Spleen (tissue), 11 donors: ENCODE measurements around the gene CDK14. TPM values are rescaled to one million over a fixed set of nuclear protein-coding genes. Genes with fewer than 3 reads are reported as not detected.

ENCODE experiments used
- DNase-seq: peaks from one replicate; pipeline ENCODE4 v3.0.0-alpha.2; 2020
- H3K27ac ChIP-seq, 8 donors: fragments of 200-600 bp; sonication (generic) in 7 of 8; 1 replicate in 4 of 8; 2 replicates in 4 of 8; pipeline versions ENCODE4 v1.5.0 to v1.8.0; 2016 to 2021; ENCODE audit warnings: inconsistent platforms in 4 of 8, mild to moderate bottlenecking in 4 of 8, moderate library complexity in 1 of 8
- H3K27me3 ChIP-seq, 7 donors: fragments of 200-600 bp; sonication (generic) in 6 of 7; replicated peaks in 1 of 7; 1 replicate in 4 of 7; 2 replicates in 3 of 7; pipeline versions ENCODE4 v1.5.0 to v1.8.0; 2016 to 2021; ENCODE audit warnings: inconsistent platforms in 3 of 7, mild to moderate bottlenecking in 1 of 7
- H3K36me3 ChIP-seq, 6 donors: fragments of 200-600 bp; sonication (generic) in 5 of 6; 1 replicate in 4 of 6; 2 replicates in 2 of 6; pipeline versions ENCODE4 v1.5.0 to v1.8.0; 2016 to 2021; ENCODE audit warnings: inconsistent platforms in 2 of 6
- H3K4me1 ChIP-seq, 6 donors: fragments of 200-600 bp; sonication (generic) in 5 of 6; 1 replicate in 3 of 6; 2 replicates in 3 of 6; pipeline versions ENCODE4 v1.5.0 to v1.8.0; 2016 to 2021; ENCODE audit warnings: inconsistent platforms in 3 of 6
- H3K4me3 ChIP-seq, 8 donors: fragments of 200-600 bp; sonication (generic) in 7 of 8; 1 replicate in 4 of 8; 2 replicates in 4 of 8; pipeline versions ENCODE4 v1.5.0 to v1.8.0; 2016 to 2021; ENCODE audit warnings: inconsistent platforms in 4 of 8, mild to moderate bottlenecking in 4 of 8, moderate library complexity in 2 of 8
- H3K9me3 ChIP-seq, 8 donors: fragments of 200-600 bp; sonication (generic) in 7 of 8; 1 replicate in 4 of 8; 2 replicates in 4 of 8; pipeline versions ENCODE4 v1.5.0 to v1.8.0; 2016 to 2021; ENCODE audit warnings: inconsistent platforms in 4 of 8
- POLR2A ChIP-seq, 3 donors: fragments of 450-650 bp; IDR thresholded peaks; one replicate each; pipeline ENCODE4 v1.5.1; 2017; ENCODE audit warnings: antibody characterized with exemption in 3 of 3, mild to moderate bottlenecking in 1 of 3
- POLR2AphosphoS5 ChIP-seq, 3 donors: sonication (generic); formaldehyde crosslinking; IDR thresholded peaks; one replicate each; pipeline ENCODE4 v1.5.1; 2017; ENCODE audit warnings: antibody characterized with exemption in 3 of 3
- WGBS, 5 donors: extraction: QIAGEN DNeasy Blood & Tissue Kit in 3 of 5; methylation state at CpG; one replicate each; pipeline versions ENCODE4 v1.1.5 to v1.1.7; 2013 to 2018; 5-methylcytosine and 5-hydroxymethylcytosine counted together
- intact Hi-C: fragments of 100-400 bp; cut with DNase I; formaldehyde crosslinking; loops from one replicate; pipeline ENCODE4 v1.15.0; 2023; ENCODE audit warnings: low total_unique reads
- polyA plus RNA-seq, 3 donors: library from polyadenylated mRNA; stranded (reverse); fragments of 200-250 nt; gene quantifications; one replicate each; pipeline ENCODE4 v1.2.1, GENCODE V29; 2013
- total RNA-seq, 7 donors: library from RNA; depleted of rRNA in 3 of 7; stranded (reverse); fragments of >200 nt in 3 of 7; fragmentation: NEBNext Ultra II Directional in 4 of 7; extraction: Animal tissue kit (Norgen Biotek cat#: 25700) in 4 of 7; gene quantifications; one replicate each; pipeline versions ENCODE4 v1.1.0 to v1.2.1, GENCODE V29; 2016 to 2021
- TF ChIP-seq, protein P1 (sequence below), 11 experiments: fragments of 200-600 bp in 7 of 11; fragments of 450-650 bp in 4 of 11; sonication (generic) in 4 of 11; IDR thresholded peaks in 8 of 11; conservative IDR thresholded peaks in 3 of 11; 1 replicate in 7 of 11; 2 replicates in 4 of 11; pipeline versions ENCODE4 v1.4.0 to v1.8.0; 2016 to 2021; ENCODE audit warnings: antibody characterized with exemption in 11 of 11, inconsistent platforms in 4 of 11, mild to moderate bottlenecking in 1 of 11
- donor health status: healthy with polysubstance abuse.
- donor health status: DM: no; HTN: no; CAD: no; lungs with moderate emphysema.
- donor health status: DM: no; HTN: no; CAD: no.
- donor health status: Bipolar disorder and iron deficiency.
- donor health status: healthy.
- donor health status: DM: no; HTN: no; CAD: no.
- donor health status: DM: yes; HTN: yes; CAD: no.

CDK14 gene
- total and polyA plus RNA-seq, 10 donors: 6.6 to 109 (median 51.2) TPM

DNA sequence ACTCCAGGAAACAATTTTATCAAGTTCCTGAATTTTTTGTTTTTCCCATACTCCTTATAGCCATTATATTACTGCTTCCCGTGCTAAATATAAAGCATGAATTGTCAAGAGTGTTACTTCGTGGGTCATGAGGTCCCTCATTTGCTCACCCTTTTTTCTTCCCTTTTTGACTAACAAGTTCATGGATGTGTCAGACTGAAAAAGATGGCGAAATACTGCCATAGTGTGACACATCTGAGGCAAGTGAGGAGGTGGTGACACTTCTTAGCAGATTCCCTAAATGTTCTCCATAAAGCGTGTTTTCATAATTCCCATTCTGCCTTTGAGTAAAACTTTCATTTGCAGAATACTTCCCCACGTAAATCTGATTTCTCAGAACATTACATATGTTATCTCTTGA lies 398.5 kb downstream of the CDK14 start:
- DNase-seq: no peak
- no peak overlapping the region for H3K4me3 ChIP-seq
- H3K27me3 ChIP-seq: no peaks in the 10 kb centered on the region
- 68 to 90% (median 77%) methylated on average over 5 of the region's 5 CpGs for WGBS, 5 donors
- H3K9me3 ChIP-seq: no peaks in the 10 kb centered on the region
- intact Hi-C loops: no loop called here
- H3K27ac ChIP-seq: no peak overlapping the region
- peaks cover 0 to 8% (median 0%) of the 10 kb centered on the region in 6 donors for H3K36me3 ChIP-seq
- no peaks in the 10 kb centered on the region for H3K4me1 ChIP-seq
- TF ChIP-seq POLR2A (IDR thresholded peaks at IDR 0.05) (no peak), POLR2AphosphoS5 (IDR thresholded peaks at IDR 0.05) (no peak)
- TF ChIP-seq, protein P1, sequence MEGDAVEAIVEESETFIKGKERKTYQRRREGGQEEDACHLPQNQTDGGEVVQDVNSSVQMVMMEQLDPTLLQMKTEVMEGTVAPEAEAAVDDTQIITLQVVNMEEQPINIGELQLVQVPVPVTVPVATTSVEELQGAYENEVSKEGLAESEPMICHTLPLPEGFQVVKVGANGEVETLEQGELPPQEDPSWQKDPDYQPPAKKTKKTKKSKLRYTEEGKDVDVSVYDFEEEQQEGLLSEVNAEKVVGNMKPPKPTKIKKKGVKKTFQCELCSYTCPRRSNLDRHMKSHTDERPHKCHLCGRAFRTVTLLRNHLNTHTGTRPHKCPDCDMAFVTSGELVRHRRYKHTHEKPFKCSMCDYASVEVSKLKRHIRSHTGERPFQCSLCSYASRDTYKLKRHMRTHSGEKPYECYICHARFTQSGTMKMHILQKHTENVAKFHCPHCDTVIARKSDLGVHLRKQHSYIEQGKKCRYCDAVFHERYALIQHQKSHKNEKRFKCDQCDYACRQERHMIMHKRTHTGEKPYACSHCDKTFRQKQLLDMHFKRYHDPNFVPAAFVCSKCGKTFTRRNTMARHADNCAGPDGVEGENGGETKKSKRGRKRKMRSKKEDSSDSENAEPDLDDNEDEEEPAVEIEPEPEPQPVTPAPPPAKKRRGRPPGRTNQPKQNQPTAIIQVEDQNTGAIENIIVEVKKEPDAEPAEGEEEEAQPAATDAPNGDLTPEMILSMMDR (IDR thresholded peaks at IDR 0.05 in 8 of 11, conservative IDR thresholded peaks at IDR 0.05 in 3 of 11): no peak

DNA sequence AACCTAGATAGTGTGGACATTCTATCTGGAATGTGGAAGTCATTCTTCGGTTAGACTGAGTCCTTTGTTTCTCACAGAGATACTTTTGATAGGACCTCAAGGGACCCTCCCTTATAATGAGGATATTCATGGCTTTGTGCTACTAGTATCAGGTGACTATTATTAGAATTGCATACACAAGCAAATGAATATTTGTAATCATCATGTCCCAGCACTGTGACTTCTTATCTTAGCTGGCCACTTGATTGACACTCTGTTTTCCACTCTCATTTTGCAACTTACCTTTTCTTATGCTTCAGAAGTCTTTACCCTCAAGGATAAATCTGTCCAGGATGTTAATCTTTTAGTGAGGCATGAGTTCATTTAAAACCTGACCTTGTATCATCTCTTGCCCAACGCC lies 399.9 kb downstream of the CDK14 start:
- no peak for TF ChIP-seq POLR2A (IDR thresholded peaks at IDR 0.05)
- TF ChIP-seq, protein P1 (IDR thresholded peaks at IDR 0.05 in 8 of 11, conservative IDR thresholded peaks at IDR 0.05 in 3 of 11): no peak
- no peak for TF ChIP-seq POLR2AphosphoS5 (IDR thresholded peaks at IDR 0.05)
- intact Hi-C loops: no loop called here
- 87 to 90% (median 88%) methylated on average over 2 of the region's 2 CpGs for WGBS, 5 donors

DNA sequence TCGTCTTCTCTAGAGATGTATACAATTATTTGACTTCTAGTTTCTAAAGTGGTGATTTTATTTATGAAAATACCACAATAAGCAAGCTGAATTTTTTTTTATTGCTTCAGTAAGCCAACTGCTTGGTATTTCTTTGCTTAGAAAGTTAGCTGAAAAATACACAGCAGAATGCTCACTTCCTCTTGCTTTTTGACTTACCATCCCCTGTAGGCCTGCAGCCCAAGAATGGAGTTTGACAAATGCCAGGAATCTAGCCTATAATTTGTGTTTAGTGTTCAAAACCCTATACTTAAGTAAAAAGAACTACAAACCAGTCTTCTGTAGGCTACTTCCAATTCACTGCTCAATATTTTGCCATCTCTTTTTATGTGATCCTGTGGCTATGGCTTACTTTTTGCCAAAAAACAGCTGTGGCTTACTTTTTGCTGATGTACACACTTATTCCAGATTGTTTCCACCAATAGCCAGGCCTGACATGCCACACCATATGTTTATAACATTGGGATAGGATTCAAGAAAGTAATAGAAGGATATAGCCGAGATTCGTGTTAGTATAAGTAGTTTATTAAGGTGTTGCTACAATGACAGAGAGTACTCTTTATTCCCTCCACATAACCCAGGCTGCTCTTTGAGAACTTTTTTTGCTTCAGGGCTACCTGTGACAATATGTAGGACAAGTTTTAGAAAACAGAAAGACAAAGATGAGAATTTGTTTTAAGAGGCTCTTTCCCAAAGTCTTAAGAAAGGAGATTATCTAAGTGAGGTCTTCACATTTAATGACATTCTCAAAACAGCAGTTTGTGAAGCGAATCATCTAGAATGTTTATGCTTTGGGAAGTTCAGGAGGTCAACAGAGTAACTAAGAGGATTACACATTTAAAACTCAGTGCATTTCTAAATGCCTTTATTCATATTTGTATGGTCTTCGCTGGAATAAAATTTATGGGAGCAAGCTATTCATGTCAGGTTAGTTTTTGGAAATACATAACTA lies 404.2 kb downstream of the CDK14 start:
- Histone ChIP-seq H3K4me3 (no peak overlapping the region), H3K9me3 (no peaks in the 10 kb centered on the region), H3K36me3 (peaks cover 0 to 6% (median 2%) of the 10 kb centered on the region in 6 donors), H3K4me1 (no peaks in the 10 kb centered on the region), H3K27ac (no peak overlapping the region), H3K27me3 (no peaks in the 10 kb centered on the region)
- TF ChIP-seq POLR2AphosphoS5 (IDR thresholded peaks at IDR 0.05): no peak
- TF ChIP-seq POLR2A (IDR thresholded peaks at IDR 0.05): no peak
- TF ChIP-seq, protein P1 (IDR thresholded peaks at IDR 0.05 in 8 of 11, conservative IDR thresholded peaks at IDR 0.05 in 3 of 11): no peak
- no peak for DNase-seq
- WGBS, 5 donors: 69 to 83% (median 81%) methylated on average over 5 of the region's 5 CpGs
- intact Hi-C loops: no loop called here

More for the DNA sequence above, 399.9 kb downstream of the CDK14 start:
- no peak for DNase-seq
- Histone ChIP-seq H3K36me3 (peaks cover 0 to 7% (median 0%) of the 10 kb centered on the region in 6 donors), H3K4me1 (no peaks in the 10 kb centered on the region), H3K9me3 (no peaks in the 10 kb centered on the region), H3K27ac (no peak overlapping the region), H3K4me3 (no peak overlapping the region), H3K27me3 (no peaks in the 10 kb centered on the region)

DNA sequence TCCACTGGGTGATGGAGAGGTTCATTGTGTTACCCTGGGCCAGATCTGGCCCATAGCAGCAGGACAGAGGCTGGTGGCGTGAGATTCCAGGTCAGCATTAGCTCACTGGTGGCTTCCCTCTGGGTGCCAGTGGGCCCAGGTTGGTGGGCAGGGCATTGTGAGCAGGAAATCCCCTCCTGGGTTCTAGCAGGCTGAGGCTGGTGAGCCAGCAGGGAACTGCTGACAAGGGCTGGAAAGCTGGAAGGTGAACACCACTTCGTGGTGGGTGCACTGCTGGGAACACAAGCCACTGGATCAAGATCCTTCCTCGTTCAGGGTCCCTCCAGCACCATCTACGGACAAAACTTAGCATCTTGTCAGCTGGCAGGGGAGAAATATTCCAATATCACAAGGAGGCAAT lies 408.9 kb downstream of the CDK14 start:
- no peaks in the 10 kb centered on the region for H3K9me3 ChIP-seq
- H3K27me3 ChIP-seq: no peaks in the 10 kb centered on the region
- DNase-seq: no peak
- H3K4me1 ChIP-seq: no peaks in the 10 kb centered on the region
- no peak overlapping the region for H3K4me3 ChIP-seq
- peaks cover 0 to 7% (median 2%) of the 10 kb centered on the region in 6 donors for H3K36me3 ChIP-seq
- no peak for TF ChIP-seq POLR2A (IDR thresholded peaks at IDR 0.05)
- TF ChIP-seq, protein P1 (IDR thresholded peaks at IDR 0.05 in 8 of 11, conservative IDR thresholded peaks at IDR 0.05 in 3 of 11): no peak
- TF ChIP-seq POLR2AphosphoS5 (IDR thresholded peaks at IDR 0.05): no peak
- 77 to 91% (median 83%) methylated on average over 4 of the region's 4 CpGs for WGBS, 5 donors
- intact Hi-C loops: no loop called here
- H3K27ac ChIP-seq: no peak overlapping the region
